ENCODE data around the gene DDRGK1. TPM values are rescaled to one million over a fixed set of nuclear protein-coding genes. Genes with fewer than 3 reads are reported as not detected.

DDRGK1 gene
- total RNA-seq, 2 donors from 2014 or later: 43.8 to 48.0 TPM

GRCh38 chr20:3166913-3167342 is 37.6 kb downstream of the DDRGK1 start:
- Histone ChIP-seq H3K27me3 (no peaks in the 10 kb centered on the region), H3K9me3 (no peaks in the 10 kb centered on the region), H3K4me1 (peaks cover 0 to 7% of the 10 kb centered on the region in 2 donors), H3K36me3 (no peaks in the 10 kb centered on the region), H3K4me3 (no peak overlapping the region), H3K27ac (no peak overlapping the region)
- DNase-seq (ENCODE audit: low spot score): no peak
- no peak for TF ChIP-seq CTCF (IDR thresholded peaks at IDR 0.05)

DNA sequence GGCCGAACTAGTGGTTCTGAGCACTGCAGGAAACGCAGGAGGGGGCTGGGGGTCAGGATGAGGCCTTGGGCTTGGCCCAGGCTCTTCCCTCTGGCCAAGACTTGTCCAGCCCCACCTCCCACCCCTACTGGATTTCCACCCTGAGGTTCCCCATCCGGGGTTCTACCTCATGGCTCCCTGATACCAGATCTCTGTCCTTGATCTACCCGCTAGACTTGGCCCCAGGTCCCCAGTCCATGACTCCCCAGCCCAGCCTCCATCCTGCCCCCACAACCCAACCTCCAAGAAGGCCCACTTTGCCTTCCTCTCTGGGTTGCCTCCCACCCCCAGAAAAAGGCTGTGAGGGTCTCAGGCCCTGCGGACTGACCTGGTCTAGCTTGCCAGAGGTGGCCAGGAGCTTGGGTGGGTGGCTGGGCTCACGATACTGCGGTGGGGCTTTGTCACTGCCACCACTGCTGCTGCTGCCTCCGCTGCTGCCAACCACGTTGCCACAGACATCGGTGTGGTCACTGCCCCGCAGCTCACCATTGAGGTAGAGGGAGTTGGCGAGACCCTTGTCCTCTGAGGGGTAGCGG is 38.1 kb downstream of the DDRGK1 start:
- no peak overlapping the region for H3K4me3 ChIP-seq
- H3K27me3 ChIP-seq: no peaks in the 10 kb centered on the region
- H3K4me1 ChIP-seq: peaks cover 0 to 7% of the 10 kb centered on the region in 2 donors
- DNase-seq (ENCODE audit: low spot score): no peak
- no peak for TF ChIP-seq CTCF (IDR thresholded peaks at IDR 0.05)
- H3K36me3 ChIP-seq: no peaks in the 10 kb centered on the region
- no peaks in the 10 kb centered on the region for H3K9me3 ChIP-seq
- H3K27ac ChIP-seq: no peak overlapping the region

DNA sequence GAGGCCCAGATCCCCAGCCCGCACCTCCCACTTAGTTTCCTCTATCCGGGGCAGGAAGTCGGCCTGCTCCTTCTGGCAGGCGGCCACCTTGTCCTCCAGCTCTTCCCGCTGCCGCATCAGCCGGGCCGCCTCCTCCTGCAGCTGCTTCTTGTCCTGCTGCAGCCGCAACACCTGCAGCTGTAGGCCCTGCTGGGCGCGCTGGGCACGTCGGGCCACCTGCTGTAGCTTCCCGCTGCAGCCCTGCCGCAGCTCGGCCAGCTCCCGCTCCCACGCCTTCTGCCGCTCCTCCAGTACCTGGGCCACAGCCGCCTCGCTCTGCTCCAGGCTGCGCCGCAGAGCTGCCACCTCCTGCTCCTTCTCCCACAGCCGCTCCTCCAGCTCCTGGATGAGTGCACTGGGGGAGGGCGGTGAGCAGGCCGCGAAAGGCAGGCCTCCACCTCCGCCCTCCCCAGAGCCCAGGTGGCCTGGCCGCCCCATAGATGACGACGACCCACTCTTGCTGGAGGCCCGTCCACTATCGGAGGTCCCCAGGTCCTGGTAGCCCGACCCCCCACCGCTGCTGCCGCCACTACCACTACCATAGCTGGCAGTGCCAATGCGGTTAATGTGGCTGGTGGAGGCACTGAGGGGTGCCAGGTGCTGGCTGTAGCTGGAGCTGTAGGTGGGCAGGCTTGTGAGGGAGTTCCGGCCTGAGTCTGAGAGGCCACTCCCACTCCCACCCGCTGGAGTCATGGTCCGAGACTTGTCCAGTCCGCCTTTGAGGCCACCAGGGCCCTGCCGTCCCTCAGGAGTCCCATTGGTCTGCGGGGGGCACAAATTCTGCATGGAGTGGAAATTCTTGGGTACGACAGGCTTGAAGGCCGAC is 38.8 kb downstream of the DDRGK1 start:
- H3K9me3 ChIP-seq: no peaks in the 10 kb centered on the region
- H3K4me3 ChIP-seq: peak overlapping the region in 1 of 2 donors; percentile 32
- H3K27me3 ChIP-seq: no peaks in the 10 kb centered on the region
- no peaks in the 10 kb centered on the region for H3K36me3 ChIP-seq
- H3K4me1 ChIP-seq: peaks cover 0 to 7% of the 10 kb centered on the region in 2 donors
- TF ChIP-seq CTCF (IDR thresholded peaks at IDR 0.05): no peak
- no peak overlapping the region for H3K27ac ChIP-seq
- no peak for DNase-seq (ENCODE audit: low spot score)

- no peaks in the 10 kb centered on the region for H3K9me3 ChIP-seq
- peak overlapping the region in 1 of 2 donors; percentile 32 for H3K4me3 ChIP-seq
- no peaks in the 10 kb centered on the region for H3K27me3 ChIP-seq
- H3K36me3 ChIP-seq: no peaks in the 10 kb centered on the region
- no peak for DNase-seq (ENCODE audit: low spot score)
- H3K4me1 ChIP-seq: peaks cover 0 to 7% of the 10 kb centered on the region in 2 donors
- no peak for TF ChIP-seq CTCF (IDR thresholded peaks at IDR 0.05)
- no peak overlapping the region for H3K27ac ChIP-seq
Observed at GRCh38 chr20:3164763-3165410, 39.6 kb downstream of the DDRGK1 start.

- TF ChIP-seq CTCF (IDR thresholded peaks at IDR 0.05): no peak
- no peaks in the 10 kb centered on the region for H3K36me3 ChIP-seq
- no peaks in the 10 kb centered on the region for H3K27me3 ChIP-seq
- no peak overlapping the region for H3K4me3 ChIP-seq
- no peaks in the 10 kb centered on the region for H3K9me3 ChIP-seq
- H3K4me1 ChIP-seq: peaks cover 0 to 7% of the 10 kb centered on the region in 2 donors
- no peak for DNase-seq (ENCODE audit: low spot score)
- H3K27ac ChIP-seq: no peak overlapping the region
Observed at GRCh38 chr20:3164043-3164762, 40.3 kb downstream of the DDRGK1 start.
